HG03432 (cell line): Measurements from ENCODE around the gene IQCM.

ENCODE experiments used
- ATAC-seq: cut with Tn5 transposase; IDR thresholded peaks from one replicate; pipeline ENCODE4 v1.9.1; 2021; ENCODE audit warnings: mild to moderate bottlenecking, moderate library complexity; ENCODE audit not compliant: unreplicated experiment

Gene IQCM

GRCh38 chr4:149815743-149816142 lies at the start of gene IQCM:
Gene IQCM, minus strand, starts transcription at chr4:149815843. Its CDS starts 73,152 bp downstream, at chr4:149742691.
- no peak for ATAC-seq

GRCh38 chr4:149857446-149857845 lies 41.8 kb upstream of the IQCM start:
- ATAC-seq = no peak

- no peak for ATAC-seq
Measured at GRCh38 chr4:149845743-149846142, 30.1 kb upstream of the IQCM start.

GRCh38 chr4:149841686-149842085 lies 26.0 kb upstream of the IQCM start:
- ATAC-seq = no peak

GRCh38 chr4:149838036-149838435 lies 22.4 kb upstream of the IQCM start:
- no peak for ATAC-seq

GRCh38 chr4:149836546-149836945 lies 20.9 kb upstream of the IQCM start:
- ATAC-seq = no peak

GRCh38 chr4:149835280-149835679 lies 19.6 kb upstream of the IQCM start:
- ATAC-seq = no peak

- no peak for ATAC-seq
Measured at GRCh38 chr4:149831656-149832208, 16.1 kb upstream of the IQCM start.

GRCh38 chr4:149830823-149831222 lies 15.2 kb upstream of the IQCM start:
- ATAC-seq = no peak

- no peak for ATAC-seq
Measured at GRCh38 chr4:149825336-149825735, 9.7 kb upstream of the IQCM start.

- ATAC-seq = no peak
Measured at GRCh38 chr4:149823769-149824221, 8.2 kb upstream of the IQCM start.

- ATAC-seq = no peak
Measured at GRCh38 chr4:149801416-149801815, 14.2 kb downstream of the IQCM start.

GRCh38 chr4:149799546-149799945 lies 16.1 kb downstream of the IQCM start:
- no peak for ATAC-seq

- no peak for ATAC-seq
Measured at GRCh38 chr4:149796381-149796780, 19.3 kb downstream of the IQCM start.

GRCh38 chr4:149795256-149795655 lies 20.4 kb downstream of the IQCM start:
- ATAC-seq = no peak

- no peak for ATAC-seq
Measured at GRCh38 chr4:149794352-149794751, 21.3 kb downstream of the IQCM start.

- ATAC-seq = no peak
Measured at GRCh38 chr4:149793459-149793858, 22.2 kb downstream of the IQCM start.

- no peak for ATAC-seq
Measured at GRCh38 chr4:149791851-149792250, 23.8 kb downstream of the IQCM start.

GRCh38 chr4:149790172-149790907 lies 25.3 kb downstream of the IQCM start:
- no peak for ATAC-seq

- ATAC-seq = no peak
Measured at GRCh38 chr4:149788300-149788699, 27.3 kb downstream of the IQCM start.

GRCh38 chr4:149785696-149786431 lies 29.8 kb downstream of the IQCM start:
- no peak for ATAC-seq

- no peak for ATAC-seq
Measured at GRCh38 chr4:149784018-149784417, 31.6 kb downstream of the IQCM start.
